OCI-LY1 (cell line): ENCODE data around the gene EXOC3L1.

Experiments used
- H2AFZ ChIP-seq: fragments of 200-600 bp; sonication (generic), shearing (Covaris generic); 2 replicates; pipeline ENCODE4 v1.6.0; 2014; ENCODE audit warnings: antibody characterized with exemption, mild to moderate bottlenecking, low read length
- H3F3A ChIP-seq: fragments of 200-600 bp; sonication (generic), shearing (Covaris generic); 2 replicates; pipeline ENCODE4 v1.6.0; 2014; ENCODE audit warnings: mild to moderate bottlenecking, antibody characterized with exemption, low read length, moderate library complexity; ENCODE audit not compliant: insufficient read depth
- H3K27ac ChIP-seq: fragments of 200-600 bp; sonication (generic); 2 replicates; pipeline ENCODE4 v1.5.1; 2014; ENCODE audit warnings: low read length, mixed run types, mild to moderate bottlenecking, low read depth; ENCODE audit not compliant: poor library complexity, severe bottlenecking
- H3K27me3 ChIP-seq: fragments of 200-600 bp; sonication (generic); 2 replicates; pipeline ENCODE4 v1.6.0; 2014; ENCODE audit warnings: antibody characterized with exemption, mild to moderate bottlenecking, low read length, moderate library complexity; ENCODE audit not compliant: insufficient read depth
- H3K36me3 ChIP-seq: fragments of 200-600 bp; sonication (generic); 2 replicates; pipeline ENCODE4 v1.6.1; 2014; ENCODE audit warnings: mild to moderate bottlenecking, antibody characterized with exemption, low read length, moderate library complexity, mixed read lengths; ENCODE audit not compliant: insufficient read depth
- H3K4me1 ChIP-seq: fragments of 200-600 bp; sonication (generic); 2 replicates; pipeline ENCODE4 v1.5.1; 2014; ENCODE audit warnings: mild to moderate bottlenecking, low read length, moderate library complexity; ENCODE audit not compliant: insufficient read depth, severe bottlenecking
- H3K4me2 ChIP-seq: fragments of 200-600 bp; sonication (generic), shearing (Covaris generic); 2 replicates; pipeline ENCODE4 v1.6.1; 2014; ENCODE audit warnings: low read length
- H3K4me3 ChIP-seq: fragments of 200-600 bp; sonication (generic); 2 replicates; pipeline ENCODE4 v1.5.1; 2014; ENCODE audit warnings: low read length, low read depth, mild to moderate bottlenecking, mixed read lengths; ENCODE audit not compliant: poor library complexity, severe bottlenecking
- H3K79me2 ChIP-seq: fragments of 200-600 bp; shearing (Covaris generic); 2 replicates; pipeline ENCODE4 v1.6.1; 2016; ENCODE audit warnings: mixed run types, low read length, mixed read lengths; ENCODE audit not compliant: insufficient read depth
- H3K9ac ChIP-seq: fragments of 200-600 bp; sonication (generic), shearing (Covaris generic); 2 replicates; pipeline ENCODE4 v1.6.1; 2014; ENCODE audit warnings: mild to moderate bottlenecking, low read length, mixed read lengths
- H3K9me2 ChIP-seq: fragments of 200-600 bp; sonication (generic), shearing (Covaris generic); 2 replicates; pipeline ENCODE4 v1.6.1; 2014; ENCODE audit warnings: low read depth, mild to moderate bottlenecking, low read length, mixed read lengths
- H3K9me3 ChIP-seq: fragments of 200-600 bp; shearing (Covaris generic); 2 replicates; pipeline ENCODE4 v1.6.1; 2014; ENCODE audit warnings: low read length, mixed read lengths
- H4K20me1 ChIP-seq: fragments of 200-600 bp; sonication (generic), shearing (Covaris generic); 2 replicates; pipeline ENCODE4 v1.6.0; 2016; ENCODE audit warnings: mild to moderate bottlenecking, low read length; ENCODE audit not compliant: insufficient read depth
- CTCF ChIP-seq: fragments of 200-600 bp; sonication (generic), shearing (Covaris generic); IDR thresholded peaks from 2 replicates; pipeline ENCODE4 v1.5.1; 2017; ENCODE audit warnings: mild to moderate bottlenecking, antibody characterized with exemption, low read length, moderate library complexity, mixed read lengths
- EZH2 ChIP-seq: fragments of 200-600 bp; sonication (generic), shearing (Covaris generic); IDR thresholded peaks from 2 replicates; pipeline ENCODE4 v1.8.0; 2017; ENCODE audit warnings: borderline replicate concordance, mixed run types, mild to moderate bottlenecking, antibody characterized with exemption, low read length, moderate library complexity, mixed read lengths

The EXOC3L1 gene

DNA sequence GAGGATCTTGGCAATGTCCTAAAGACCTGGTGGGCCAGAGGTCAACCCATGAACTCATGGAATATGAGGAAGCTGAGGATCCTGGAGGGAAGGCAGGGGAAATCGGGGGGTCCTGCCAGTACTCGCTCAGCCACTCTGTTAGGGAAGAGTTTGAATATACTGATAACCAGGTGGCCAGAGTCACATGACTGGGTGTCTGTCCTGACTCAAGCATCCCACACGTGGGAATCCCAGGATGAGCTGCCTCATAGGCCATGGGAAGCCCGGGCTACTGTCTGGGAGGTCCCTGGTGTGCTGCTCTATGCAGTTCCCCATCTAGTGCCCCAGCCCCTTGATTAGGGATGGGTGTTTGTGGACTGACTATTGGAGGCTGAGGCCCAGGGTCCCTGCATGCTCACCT lies 1.6 kb downstream of the EXOC3L1 start:
- Histone ChIP-seq H3K27me3 (no peaks in the 10 kb centered on the region), H3F3A (no peaks in the 10 kb centered on the region), H3K4me2 (no peak overlapping the region), H3K9me3 (no peaks in the 10 kb centered on the region), H3K4me3 (no peak overlapping the region), H3K9me2 (no peaks in the 10 kb centered on the region), H4K20me1 (no peaks in the 10 kb centered on the region), H3K27ac (no peak overlapping the region), H3K9ac (no peak overlapping the region), H3K4me1 (peaks cover 15% of the 10 kb centered on the region), H3K79me2 (peaks cover 12% of the 10 kb centered on the region), H2AFZ (no peak overlapping the region), H3K36me3 (no peaks in the 10 kb centered on the region; the same call in 1 of the 2 replicates)
- no peak for TF ChIP-seq EZH2
- no peak for TF ChIP-seq CTCF

DNA sequence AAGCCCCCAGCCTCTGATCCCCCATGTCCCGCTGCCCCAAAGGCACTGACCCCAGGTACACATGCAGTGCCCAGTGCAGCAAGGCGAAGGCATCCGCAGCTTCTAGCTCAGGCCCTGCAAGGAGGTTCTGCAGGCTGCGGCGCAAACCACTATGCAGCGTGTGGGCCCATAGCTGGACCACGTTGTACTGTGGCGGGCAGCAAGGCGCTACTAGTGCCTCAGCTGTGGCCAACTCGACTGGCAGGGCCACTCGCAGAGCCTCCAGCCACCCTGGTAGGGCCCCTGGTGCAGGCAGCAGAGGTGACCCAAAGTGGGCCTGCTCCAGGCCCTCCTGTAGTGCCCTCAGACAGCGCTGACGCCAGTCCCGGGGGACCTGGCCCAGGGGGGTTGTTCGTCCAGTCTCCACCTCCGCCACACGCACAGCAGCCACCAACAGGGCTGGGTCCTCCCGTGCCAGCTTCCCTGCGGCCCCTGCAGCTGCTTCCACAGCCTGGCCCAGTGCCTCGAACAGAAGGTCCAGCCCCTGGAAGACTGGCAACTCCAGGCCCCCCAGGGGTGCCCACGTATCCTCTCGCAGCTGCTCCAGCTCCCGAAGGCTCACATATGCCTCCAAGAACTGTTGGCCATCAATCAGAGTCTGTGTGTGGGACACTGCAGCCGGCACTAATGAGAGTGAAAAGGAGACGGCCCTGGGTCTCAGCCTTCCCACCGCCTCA lies 2.6 kb downstream of the EXOC3L1 start:
- Histone ChIP-seq H3K79me2 (peaks cover 3% of the 10 kb centered on the region), H3K4me3 (no peak overlapping the region), H3K9ac (no peak overlapping the region), H3K4me1 (peaks cover 16% of the 10 kb centered on the region), H3K9me3 (no peaks in the 10 kb centered on the region), H2AFZ (no peak overlapping the region), H3K9me2 (no peaks in the 10 kb centered on the region), H3K36me3 (no peaks in the 10 kb centered on the region), H3K4me2 (no peak overlapping the region), H3K27ac (no peak overlapping the region), H3K27me3 (no peaks in the 10 kb centered on the region), H4K20me1 (no peaks in the 10 kb centered on the region), H3F3A (no peaks in the 10 kb centered on the region)
- TF ChIP-seq EZH2 (no peak), CTCF (no peak)

GRCh38 chr16:67186550-67186950 lies 3.4 kb downstream of the EXOC3L1 start:
- Histone ChIP-seq H3F3A (no peaks in the 10 kb centered on the region), H2AFZ (no peak overlapping the region), H3K79me2 (no peaks in the 10 kb centered on the region), H3K4me2 (no peak overlapping the region), H3K9ac (no peak overlapping the region), H3K27ac (no peak overlapping the region), H4K20me1 (no peaks in the 10 kb centered on the region), H3K4me1 (peaks cover 17% of the 10 kb centered on the region), H3K4me3 (no peak overlapping the region), H3K36me3 (no peaks in the 10 kb centered on the region), H3K9me2 (no peaks in the 10 kb centered on the region), H3K27me3 (no peaks in the 10 kb centered on the region), H3K9me3 (no peaks in the 10 kb centered on the region)
- TF ChIP-seq EZH2, result no peak
- TF ChIP-seq CTCF, result no peak
